ENCODE results near the gene EDC3. TPM values are rescaled to one million over a fixed set of nuclear protein-coding genes. Genes with fewer than 3 reads are reported as not detected.

EDC3 gene
- total RNA-seq, 1 donor from 2014 or later: 71.0 TPM

DNA sequence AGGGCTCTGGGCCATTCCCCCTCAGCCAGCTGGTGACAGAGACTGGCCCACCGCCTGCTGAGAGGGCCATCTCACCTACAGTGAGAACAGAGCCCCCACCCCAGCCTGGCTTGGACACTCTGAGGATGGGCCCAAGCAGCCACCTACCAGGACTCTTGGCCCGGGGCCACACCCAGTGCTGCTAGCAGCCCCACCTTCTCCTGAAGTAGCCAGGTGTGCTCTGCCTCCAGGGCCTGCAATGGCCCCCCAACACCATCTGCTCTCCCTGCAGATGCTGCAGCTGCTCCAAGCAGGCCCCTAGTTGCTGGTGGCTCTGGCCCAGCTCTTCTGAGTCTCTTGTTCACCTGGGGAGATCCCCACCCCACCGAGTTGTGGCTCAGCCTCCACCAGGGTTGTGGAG, 87.0 kb downstream of the EDC3 start:
- Mint-ChIP-seq H3K27me3 (ENCODE audit: unreplicated experiment) (peaks cover 14% of the 10 kb centered on the region), H3K4me3 (ENCODE audit: unreplicated experiment) (no peak overlapping the region), H3K9me3 (ENCODE audit: unreplicated experiment) (no peaks in the 10 kb centered on the region), H3K4me1 (ENCODE audit: unreplicated experiment) (no peaks in the 10 kb centered on the region), H3K36me3 (ENCODE audit: low read depth, unreplicated experiment) (peaks cover 12% of the 10 kb centered on the region), H3K27ac (ENCODE audit: unreplicated experiment) (no peak overlapping the region)
- TF ChIP-seq CTCF (IDR thresholded peaks at IDR 0.05; ENCODE audit: unreplicated experiment): no peak
- DNase-seq (ENCODE audit: low spot score): no peak

GRCh38 chr15:74605795-74606150, 90.1 kb downstream of the EDC3 start:
- Mint-ChIP-seq H3K27me3 (ENCODE audit: unreplicated experiment) (peaks cover 8% of the 10 kb centered on the region), H3K36me3 (ENCODE audit: low read depth, unreplicated experiment) (peaks cover 12% of the 10 kb centered on the region), H3K27ac (ENCODE audit: unreplicated experiment) (no peak overlapping the region), H3K9me3 (ENCODE audit: unreplicated experiment) (no peaks in the 10 kb centered on the region), H3K4me3 (ENCODE audit: unreplicated experiment) (no peak overlapping the region), H3K4me1 (ENCODE audit: unreplicated experiment) (no peaks in the 10 kb centered on the region)
- no peak for DNase-seq (ENCODE audit: low spot score)
- no peak for TF ChIP-seq CTCF (IDR thresholded peaks at IDR 0.05; ENCODE audit: unreplicated experiment)

DNA sequence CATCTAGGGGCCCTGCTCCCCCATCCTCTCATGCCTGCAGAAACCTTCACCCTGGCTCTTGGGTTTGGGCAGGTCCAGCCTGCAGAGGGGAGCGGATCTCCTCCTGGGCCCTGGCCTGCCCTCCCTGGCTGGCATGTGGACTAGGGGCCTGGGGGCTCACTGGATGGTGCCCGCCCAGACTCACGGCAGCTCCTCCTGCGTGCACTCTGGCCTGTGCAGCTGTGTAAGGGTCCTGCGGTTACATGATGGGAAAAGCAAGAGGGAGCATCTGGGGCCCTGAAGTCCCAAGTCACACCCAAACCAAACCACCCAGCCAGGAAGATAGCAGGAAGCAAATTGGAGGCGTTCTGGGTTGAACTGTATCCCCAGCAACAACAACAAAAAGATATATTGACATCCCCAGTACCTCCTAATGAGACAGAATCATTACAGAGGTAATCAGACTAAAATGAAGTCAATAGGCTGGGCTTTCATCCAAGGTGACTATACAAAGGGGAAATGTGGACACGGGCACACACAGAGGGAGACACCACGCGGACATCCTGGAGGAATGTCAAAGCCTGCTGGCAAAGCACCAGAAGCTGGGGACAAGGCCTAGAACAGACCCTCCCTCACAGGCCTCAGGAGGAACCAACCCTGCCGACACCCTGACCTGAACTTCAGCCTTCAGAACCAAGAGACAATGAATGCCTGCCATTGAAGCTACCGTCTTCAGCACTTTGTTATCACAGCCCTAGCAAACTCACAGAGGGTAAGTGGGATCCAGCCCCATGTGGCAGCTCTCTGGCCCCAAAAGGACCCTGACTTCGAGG, 90.6 kb downstream of the EDC3 start:
- Mint-ChIP-seq H3K27ac (ENCODE audit: unreplicated experiment) (no peak overlapping the region), H3K27me3 (ENCODE audit: unreplicated experiment) (peaks cover 10% of the 10 kb centered on the region), H3K4me1 (ENCODE audit: unreplicated experiment) (no peaks in the 10 kb centered on the region), H3K4me3 (ENCODE audit: unreplicated experiment) (peak overlapping the region; percentile 21), H3K9me3 (ENCODE audit: unreplicated experiment) (no peaks in the 10 kb centered on the region), H3K36me3 (ENCODE audit: low read depth, unreplicated experiment) (peaks cover 12% of the 10 kb centered on the region)
- no peak for DNase-seq (ENCODE audit: low spot score)
- TF ChIP-seq CTCF (IDR thresholded peaks at IDR 0.05; ENCODE audit: unreplicated experiment): no peak

DNA sequence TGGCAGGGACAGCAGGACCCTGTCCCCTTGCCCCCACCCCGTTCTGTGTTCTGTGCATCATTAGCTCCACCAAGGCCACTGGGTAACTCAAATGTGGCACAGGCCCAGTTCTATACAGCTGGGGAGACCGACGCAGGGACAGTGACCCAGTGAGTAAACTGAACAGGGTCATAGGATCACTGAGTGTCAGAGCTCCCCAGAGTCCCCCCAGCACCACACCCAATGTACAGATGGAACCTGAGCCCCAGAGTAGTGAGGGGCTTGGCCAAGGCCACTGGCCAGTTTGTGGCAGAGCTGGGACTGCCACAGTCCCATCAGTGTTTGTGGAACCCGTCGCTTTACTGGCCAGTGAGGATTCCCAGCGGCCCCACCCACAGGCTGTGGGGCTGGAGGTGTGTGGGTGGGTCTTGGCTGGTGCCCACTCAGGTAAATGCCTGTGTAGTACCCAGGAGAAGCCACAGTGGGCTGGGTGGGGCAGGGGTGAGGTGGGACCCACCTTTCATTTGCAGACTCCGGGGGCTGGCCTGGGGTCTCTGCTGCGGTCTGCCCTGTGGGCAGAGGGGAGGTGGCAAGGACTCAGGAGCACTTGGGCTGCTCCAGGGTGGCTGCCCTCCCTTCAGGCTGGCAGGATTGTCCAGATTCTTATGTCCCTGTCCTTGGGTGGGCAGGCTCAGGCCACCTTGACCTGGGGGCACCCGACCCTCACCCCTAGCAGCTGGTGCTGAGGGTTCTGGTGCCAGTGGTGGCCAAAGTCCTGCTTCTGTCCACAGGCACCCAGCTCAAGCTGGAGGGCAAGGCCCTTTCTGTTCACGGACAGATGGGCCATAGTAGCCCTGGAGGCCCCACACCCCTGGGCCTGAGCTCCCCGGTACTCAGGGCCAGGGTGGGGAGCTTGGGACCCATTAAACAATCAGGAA, 91.8 kb downstream of the EDC3 start:
- Mint-ChIP-seq H3K4me1 (ENCODE audit: unreplicated experiment) (no peaks in the 10 kb centered on the region), H3K36me3 (ENCODE audit: low read depth, unreplicated experiment) (peaks cover 8% of the 10 kb centered on the region), H3K27me3 (ENCODE audit: unreplicated experiment) (peaks cover 7% of the 10 kb centered on the region), H3K9me3 (ENCODE audit: unreplicated experiment) (no peaks in the 10 kb centered on the region), H3K27ac (ENCODE audit: unreplicated experiment) (no peak overlapping the region), H3K4me3 (ENCODE audit: unreplicated experiment) (no peak overlapping the region)
- no peak for TF ChIP-seq CTCF (IDR thresholded peaks at IDR 0.05; ENCODE audit: unreplicated experiment)
- no peak for DNase-seq (ENCODE audit: low spot score)
